Measurements from ENCODE around the gene CMSS1.

CMSS1 gene

DNA sequence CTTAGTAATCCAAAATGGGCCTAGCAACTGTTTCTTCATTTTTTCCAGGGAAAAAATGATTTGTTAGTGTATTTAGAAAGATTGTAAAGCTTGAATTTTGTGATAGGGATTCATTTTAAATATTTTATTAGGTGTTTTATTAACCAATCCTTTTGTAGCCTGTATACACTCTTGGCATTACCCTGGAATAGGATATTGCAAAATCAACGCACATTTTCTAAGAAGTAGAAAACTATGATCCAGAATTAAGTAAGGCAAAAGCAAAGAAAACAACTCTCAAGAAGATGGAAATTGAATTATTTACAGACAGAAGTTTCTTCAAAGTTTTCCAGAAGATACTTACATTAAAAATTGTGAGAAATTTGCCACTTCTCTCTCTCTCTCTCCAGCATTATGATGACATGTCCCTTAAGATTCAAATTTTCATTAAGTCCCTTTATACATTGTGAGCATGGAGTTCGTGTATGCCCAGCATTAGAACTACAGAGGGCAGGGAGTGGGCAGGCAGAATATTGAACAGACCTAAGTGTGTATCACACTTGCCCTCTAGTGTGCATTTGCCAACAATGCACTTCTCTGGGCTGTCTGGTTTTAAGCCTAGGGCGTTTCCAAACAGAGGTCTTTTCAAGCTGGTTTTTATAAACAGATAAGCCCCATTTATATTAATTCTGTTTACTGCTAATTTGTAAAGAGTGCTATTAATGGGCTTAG is 28.5 kb upstream of the CMSS1 start:
- Histone ChIP-seq H4K8ac (ENCODE audit: low read depth, low read length) (no peak overlapping the region), H3K9me3 (ENCODE audit: insufficient read depth, low read depth, low read length) (no peaks in the 10 kb centered on the region), H4K91ac (ENCODE audit: low read depth, low read length) (no peak overlapping the region), H3K27ac (ENCODE audit: low read depth, low read length) (no peak overlapping the region), H3K9ac (ENCODE audit: low read length) (no peak overlapping the region), H3K36me3 (ENCODE audit: control insufficient read depth in 1 of 2, insufficient read depth in 2 of 2, low read length in 2 of 2) (no peaks in the 10 kb centered on the region), H2BK120ac (ENCODE audit: insufficient read depth, low read length, poor library complexity) (no peak overlapping the region), H3K14ac (ENCODE audit: low read length) (no peak overlapping the region), H2AK5ac (ENCODE audit: low read length) (no peak overlapping the region), H2AFZ (ENCODE audit: insufficient read depth, low read length, poor library complexity) (no peak overlapping the region), H3K4ac (ENCODE audit: low read depth, low read length) (no peak overlapping the region), H4K12ac (ENCODE audit: low read depth, low read length) (no peak overlapping the region), H2BK12ac (ENCODE audit: low read length) (no peak overlapping the region), H3K79me2 (ENCODE audit: control insufficient read depth, insufficient read depth, low read length, poor library complexity) (no peaks in the 10 kb centered on the region), H3K79me1 (ENCODE audit: low read length) (no peaks in the 10 kb centered on the region), H2BK5ac (ENCODE audit: low read depth, low read length, poor library complexity) (no peak overlapping the region), H3K18ac (ENCODE audit: low read length) (no peak overlapping the region), H3K4me3 (ENCODE audit: low read depth, low read length) (no peak overlapping the region), H3K27me3 (ENCODE audit: insufficient read depth, low read length) (no peaks in the 10 kb centered on the region), H3K23ac (ENCODE audit: low read length) (no peak overlapping the region), H3K4me1 (ENCODE audit: control insufficient read depth in 1 of 2, insufficient read depth in 2 of 2, low read length in 2 of 2) (no peaks in the 10 kb centered on the region), H3K4me2 (ENCODE audit: low read length) (no peak overlapping the region)
- DNase-seq: peak; percentile 12 to 67
- no CpG with 5 or more reads among the region's 3 CpGs for WGBS (ENCODE audit: extremely low coverage, insufficient coverage, insufficient read length)

DNA sequence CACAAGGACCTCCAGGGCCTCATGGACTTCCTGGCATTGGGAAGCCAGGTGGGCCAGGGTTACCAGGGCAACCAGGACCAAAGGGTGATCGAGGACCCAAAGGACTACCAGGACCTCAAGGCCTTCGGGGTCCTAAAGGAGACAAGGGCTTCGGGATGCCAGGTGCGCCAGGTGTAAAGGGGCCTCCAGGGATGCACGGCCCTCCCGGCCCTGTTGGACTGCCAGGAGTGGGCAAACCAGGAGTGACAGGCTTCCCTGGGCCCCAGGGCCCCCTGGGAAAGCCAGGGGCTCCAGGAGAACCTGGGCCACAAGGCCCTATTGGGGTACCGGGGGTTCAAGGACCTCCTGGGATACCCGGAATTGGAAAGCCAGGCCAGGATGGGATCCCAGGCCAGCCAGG is 23.2 kb upstream of the CMSS1 start:
- no CpG with 5 or more reads among the region's 8 CpGs for WGBS (ENCODE audit: extremely low coverage, insufficient coverage, insufficient read length)
- Histone ChIP-seq H3K79me1 (ENCODE audit: low read length) (no peaks in the 10 kb centered on the region), H2AK5ac (ENCODE audit: low read length) (no peak overlapping the region), H3K9me3 (ENCODE audit: insufficient read depth, low read depth, low read length) (no peaks in the 10 kb centered on the region), H3K27ac (ENCODE audit: low read depth, low read length) (no peak overlapping the region), H3K14ac (ENCODE audit: low read length) (no peak overlapping the region), H2AFZ (ENCODE audit: insufficient read depth, low read length, poor library complexity) (no peak overlapping the region), H3K4ac (ENCODE audit: low read depth, low read length) (no peak overlapping the region), H3K18ac (ENCODE audit: low read length) (no peak overlapping the region), H4K8ac (ENCODE audit: low read depth, low read length) (no peak overlapping the region), H3K23ac (ENCODE audit: low read length) (no peak overlapping the region), H2BK120ac (ENCODE audit: insufficient read depth, low read length, poor library complexity) (no peak overlapping the region), H2BK12ac (ENCODE audit: low read length) (no peak overlapping the region), H3K9ac (ENCODE audit: low read length) (no peak overlapping the region), H3K4me2 (ENCODE audit: low read length) (no peak overlapping the region), H3K4me1 (ENCODE audit: control insufficient read depth in 1 of 2, insufficient read depth in 2 of 2, low read length in 2 of 2) (no peaks in the 10 kb centered on the region), H3K27me3 (ENCODE audit: insufficient read depth, low read length) (no peaks in the 10 kb centered on the region), H4K91ac (ENCODE audit: low read depth, low read length) (no peak overlapping the region), H4K12ac (ENCODE audit: low read depth, low read length) (no peak overlapping the region), H3K79me2 (ENCODE audit: control insufficient read depth, insufficient read depth, low read length, poor library complexity) (no peaks in the 10 kb centered on the region), H2BK5ac (ENCODE audit: low read depth, low read length, poor library complexity) (no peak overlapping the region), H3K36me3 (ENCODE audit: control insufficient read depth in 1 of 2, insufficient read depth in 2 of 2, low read length in 2 of 2) (no peaks in the 10 kb centered on the region), H3K4me3 (ENCODE audit: low read depth, low read length) (no peak overlapping the region)
- no peak for DNase-seq

DNA sequence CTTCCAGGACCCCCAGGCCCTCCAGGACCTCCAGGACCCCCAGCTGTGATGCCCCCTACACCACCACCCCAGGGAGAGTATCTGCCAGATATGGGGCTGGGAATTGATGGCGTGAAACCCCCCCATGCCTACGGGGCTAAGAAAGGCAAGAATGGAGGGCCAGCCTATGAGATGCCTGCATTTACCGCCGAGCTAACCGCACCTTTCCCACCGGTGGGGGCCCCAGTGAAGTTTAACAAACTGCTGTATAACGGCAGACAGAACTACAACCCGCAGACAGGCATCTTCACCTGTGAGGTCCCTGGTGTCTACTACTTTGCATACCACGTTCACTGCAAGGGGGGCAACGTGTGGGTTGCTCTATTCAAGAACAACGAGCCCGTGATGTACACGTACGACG is 22.1 kb upstream of the CMSS1 start:
- Histone ChIP-seq H2BK5ac (ENCODE audit: low read depth, low read length, poor library complexity) (no peak overlapping the region), H2AK5ac (ENCODE audit: low read length) (no peak overlapping the region), H3K79me1 (ENCODE audit: low read length) (no peaks in the 10 kb centered on the region), H3K23ac (ENCODE audit: low read length) (no peak overlapping the region), H2BK120ac (ENCODE audit: insufficient read depth, low read length, poor library complexity) (no peak overlapping the region), H3K14ac (ENCODE audit: low read length) (no peak overlapping the region), H2AFZ (ENCODE audit: insufficient read depth, low read length, poor library complexity) (no peak overlapping the region), H3K4me1 (ENCODE audit: control insufficient read depth in 1 of 2, insufficient read depth in 2 of 2, low read length in 2 of 2) (no peaks in the 10 kb centered on the region), H3K4ac (ENCODE audit: low read depth, low read length) (no peak overlapping the region), H3K4me3 (ENCODE audit: low read depth, low read length) (no peak overlapping the region), H4K8ac (ENCODE audit: low read depth, low read length) (no peak overlapping the region), H4K91ac (ENCODE audit: low read depth, low read length) (no peak overlapping the region), H3K4me2 (ENCODE audit: low read length) (no peak overlapping the region), H3K9me3 (ENCODE audit: insufficient read depth, low read depth, low read length) (no peaks in the 10 kb centered on the region), H3K27ac (ENCODE audit: low read depth, low read length) (no peak overlapping the region), H3K18ac (ENCODE audit: low read length) (no peak overlapping the region), H2BK12ac (ENCODE audit: low read length) (no peak overlapping the region), H4K12ac (ENCODE audit: low read depth, low read length) (no peak overlapping the region), H3K27me3 (ENCODE audit: insufficient read depth, low read length) (no peaks in the 10 kb centered on the region), H3K36me3 (ENCODE audit: control insufficient read depth in 1 of 2, insufficient read depth in 2 of 2, low read length in 2 of 2) (no peaks in the 10 kb centered on the region), H3K79me2 (ENCODE audit: control insufficient read depth, insufficient read depth, low read length, poor library complexity) (no peaks in the 10 kb centered on the region), H3K9ac (ENCODE audit: low read length) (no peak overlapping the region)
- no peak for DNase-seq
- no CpG with 5 or more reads among the region's 15 CpGs for WGBS (ENCODE audit: extremely low coverage, insufficient coverage, insufficient read length)

DNA sequence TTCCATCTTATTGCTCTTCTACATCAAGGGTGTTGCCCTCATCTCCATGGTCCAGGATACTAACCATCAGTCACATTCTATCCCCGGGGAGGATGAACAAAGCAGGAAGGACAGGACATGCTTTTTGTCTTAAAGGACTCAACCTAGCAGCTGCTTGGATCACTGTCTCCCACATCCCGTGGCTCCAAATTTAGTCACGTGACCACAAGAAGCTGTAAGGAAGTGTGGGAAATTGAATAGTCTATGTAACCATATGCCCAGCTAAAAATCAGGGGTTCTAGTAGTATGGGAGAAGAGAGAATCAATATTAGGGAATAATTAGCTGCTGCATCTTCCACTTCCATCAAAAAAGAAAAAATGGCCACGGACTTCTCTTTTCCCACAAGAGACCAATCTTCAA is 18.2 kb upstream of the CMSS1 start:
- H3K4me2 ChIP-seq (ENCODE audit: low read length): no peak overlapping the region
- no CpG with 5 or more reads among the region's 4 CpGs for WGBS (ENCODE audit: extremely low coverage, insufficient coverage, insufficient read length)

More for the DNA sequence above, 18.2 kb upstream of the CMSS1 start:
- Histone ChIP-seq H3K27me3 (ENCODE audit: insufficient read depth, low read length) (no peaks in the 10 kb centered on the region), H4K91ac (ENCODE audit: low read depth, low read length) (no peak overlapping the region), H3K18ac (ENCODE audit: low read length) (no peak overlapping the region), H3K79me1 (ENCODE audit: low read length) (no peaks in the 10 kb centered on the region), H2AK5ac (ENCODE audit: low read length) (no peak overlapping the region), H2BK5ac (ENCODE audit: low read depth, low read length, poor library complexity) (no peak overlapping the region), H3K4me1 (ENCODE audit: control insufficient read depth in 1 of 2, insufficient read depth in 2 of 2, low read length in 2 of 2) (no peaks in the 10 kb centered on the region), H4K8ac (ENCODE audit: low read depth, low read length) (no peak overlapping the region), H3K14ac (ENCODE audit: low read length) (no peak overlapping the region), H3K4ac (ENCODE audit: low read depth, low read length) (no peak overlapping the region), H3K36me3 (ENCODE audit: control insufficient read depth in 1 of 2, insufficient read depth in 2 of 2, low read length in 2 of 2) (no peaks in the 10 kb centered on the region), H3K79me2 (ENCODE audit: control insufficient read depth, insufficient read depth, low read length, poor library complexity) (no peaks in the 10 kb centered on the region), H3K23ac (ENCODE audit: low read length) (no peak overlapping the region), H3K9me3 (ENCODE audit: insufficient read depth, low read depth, low read length) (no peaks in the 10 kb centered on the region), H2AFZ (ENCODE audit: insufficient read depth, low read length, poor library complexity) (no peak overlapping the region), H3K4me3 (ENCODE audit: low read depth, low read length) (no peak overlapping the region), H2BK12ac (ENCODE audit: low read length) (no peak overlapping the region), H4K12ac (ENCODE audit: low read depth, low read length) (no peak overlapping the region), H3K27ac (ENCODE audit: low read depth, low read length) (no peak overlapping the region), H2BK120ac (ENCODE audit: insufficient read depth, low read length, poor library complexity) (no peak overlapping the region), H3K9ac (ENCODE audit: low read length) (no peak overlapping the region)
- DNase-seq: no peak
